ENCODE data around the gene C1orf216.

Gene C1orf216

GRCh38 chr1:35672116-35672515 lies 46.6 kb downstream of the C1orf216 start:
- TF ChIP-seq CTCF (IDR thresholded peaks at IDR 0.05; ENCODE audit: borderline replicate concordance, control extremely low read depth, extremely low read depth, insufficient read depth, missing control alignments): no peak
- in situ Hi-C loops (cut with MboI; ENCODE audit: low sequenced_read_pairs, unreplicated experiment): no loop called here
- DNase-seq (ENCODE audit: low spot score): no peak

- no peak for TF ChIP-seq CTCF (IDR thresholded peaks at IDR 0.05; ENCODE audit: borderline replicate concordance, control extremely low read depth, extremely low read depth, insufficient read depth, missing control alignments)
- in situ Hi-C loops (cut with MboI; ENCODE audit: low sequenced_read_pairs, unreplicated experiment): no loop called here
- DNase-seq (ENCODE audit: low spot score): no peak
Measured at GRCh38 chr1:35668506-35668905, 50.2 kb downstream of the C1orf216 start.

GRCh38 chr1:35666916-35667315 lies 51.8 kb downstream of the C1orf216 start:
- in situ Hi-C loops (cut with MboI; ENCODE audit: low sequenced_read_pairs, unreplicated experiment): no loop called here
- TF ChIP-seq CTCF (IDR thresholded peaks at IDR 0.05; ENCODE audit: borderline replicate concordance, control extremely low read depth, extremely low read depth, insufficient read depth, missing control alignments): no peak
- DNase-seq (ENCODE audit: low spot score): no peak

- TF ChIP-seq CTCF (IDR thresholded peaks at IDR 0.05; ENCODE audit: borderline replicate concordance, control extremely low read depth, extremely low read depth, insufficient read depth, missing control alignments): no peak
- DNase-seq (ENCODE audit: low spot score): no peak
- in situ Hi-C loops (cut with MboI; ENCODE audit: low sequenced_read_pairs, unreplicated experiment): no loop called here
Measured at GRCh38 chr1:35666216-35666615, 52.5 kb downstream of the C1orf216 start.

All from GM13976 (cell line).